HG02852 (cell line): ENCODE results near the gene CPT2.
"Not testable (repeated sequence)": the region's sequence is repeated elsewhere in the genome, so short reads cannot be mapped to it uniquely, and the experiment has no call there.

Source experiments
- ATAC-seq: cut with Tn5 transposase; IDR thresholded peaks from one replicate; pipeline ENCODE4 v1.9.1; 2021; ENCODE audit warnings: mild to moderate bottlenecking, moderate library complexity; ENCODE audit not compliant: unreplicated experiment

Gene CPT2

DNA sequence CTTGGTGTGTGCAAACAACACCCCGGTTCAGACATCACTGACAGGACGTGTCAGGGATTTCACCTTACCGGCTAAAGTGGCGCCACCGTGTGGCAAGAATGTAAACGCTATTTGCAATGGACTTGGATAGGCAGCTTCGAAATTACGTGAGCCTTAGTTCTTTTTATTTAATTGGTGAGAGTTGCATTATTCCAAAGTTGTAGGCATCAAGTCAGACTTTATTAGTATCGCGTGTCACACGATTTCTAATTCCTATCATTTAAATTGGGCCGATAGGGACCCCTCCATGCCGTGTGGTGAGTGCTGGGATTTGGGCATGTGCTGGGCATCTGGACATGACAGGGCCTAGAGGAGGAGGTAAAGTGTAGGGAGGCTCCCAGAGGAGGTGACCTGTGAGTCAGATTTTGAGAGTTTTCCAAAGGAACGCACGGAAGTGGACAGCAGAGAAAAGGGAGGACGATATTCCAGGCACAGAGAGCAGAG, 14.5 kb upstream of the CPT2 start:
- ATAC-seq: no peak

DNA sequence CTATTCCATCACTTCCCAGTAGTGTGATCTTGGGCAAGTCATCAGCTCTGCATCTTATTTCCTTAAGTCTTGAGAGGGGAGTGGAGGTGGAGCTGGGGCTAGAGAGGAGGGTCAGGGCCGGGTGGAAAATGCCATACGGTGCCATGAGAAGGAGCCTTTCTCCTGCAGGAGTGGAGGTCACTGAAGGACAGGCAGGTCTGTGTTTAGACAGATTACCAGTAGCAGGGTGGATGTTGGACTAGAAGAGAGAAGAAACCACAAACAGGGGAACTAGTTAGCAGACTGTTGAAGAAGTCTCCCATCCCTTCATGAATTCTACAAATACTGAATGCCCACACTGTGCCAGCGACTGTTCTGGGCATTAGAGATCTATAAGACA, 13.9 kb upstream of the CPT2 start:
- ATAC-seq: no peak

DNA sequence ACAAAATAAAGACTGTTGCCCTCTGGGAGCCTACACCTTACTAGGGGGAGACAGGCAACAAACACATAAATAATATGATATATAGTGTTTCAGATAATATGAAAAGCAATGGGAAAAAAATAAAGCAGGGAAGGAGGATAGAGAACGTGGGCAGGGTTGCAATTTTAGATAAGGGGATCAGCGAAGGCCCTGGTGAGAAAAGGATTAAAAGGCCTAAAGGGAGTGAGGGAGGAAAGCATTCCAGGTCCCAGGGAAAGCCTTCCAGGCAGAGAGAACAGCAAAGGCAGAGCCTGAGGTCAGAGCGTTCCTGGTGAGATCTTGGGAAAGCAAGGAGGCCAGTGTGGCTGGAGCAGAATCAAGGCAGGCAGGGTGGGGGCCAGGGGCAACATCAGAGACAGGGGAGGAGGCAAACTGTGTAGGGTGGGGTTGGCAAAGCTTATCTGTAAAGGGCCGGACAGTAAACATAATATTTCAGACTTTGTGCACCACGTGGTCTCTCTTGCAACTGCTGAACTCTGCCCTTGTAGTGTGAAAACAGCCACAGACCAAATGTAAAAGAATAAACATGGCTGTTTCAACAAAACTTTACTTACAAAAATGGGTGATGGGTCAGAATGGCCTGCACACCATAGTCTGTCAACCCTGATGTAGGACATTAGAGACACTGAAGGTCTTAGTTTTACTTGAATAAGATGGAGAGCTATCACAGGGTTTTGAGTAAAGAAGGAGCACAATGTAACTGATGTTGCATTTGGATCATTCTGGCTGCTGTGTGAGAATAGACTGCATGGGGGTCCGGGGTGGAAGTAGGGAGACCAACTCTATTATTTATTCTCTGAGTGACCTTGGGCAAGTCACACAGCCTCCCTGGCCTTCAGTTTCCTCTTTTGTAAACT, 13.3 kb upstream of the CPT2 start:
- no peak for ATAC-seq

DNA sequence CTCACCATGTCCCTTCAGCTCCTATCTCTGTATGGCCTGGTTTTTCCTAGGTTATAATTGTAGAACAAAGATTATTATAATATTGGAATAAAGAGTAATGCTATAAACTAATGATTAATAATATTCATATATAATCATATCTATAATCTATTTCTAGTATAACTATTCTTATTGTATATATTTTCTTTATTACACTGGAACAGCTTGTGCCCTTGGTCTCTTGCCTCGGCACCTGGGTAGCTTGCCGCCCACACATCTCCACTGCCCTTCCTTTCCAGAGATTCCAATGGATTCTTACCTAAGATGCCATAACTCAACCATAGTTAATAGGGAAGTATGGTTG, 10.7 kb upstream of the CPT2 start:
- not testable (repeated sequence) for ATAC-seq

DNA sequence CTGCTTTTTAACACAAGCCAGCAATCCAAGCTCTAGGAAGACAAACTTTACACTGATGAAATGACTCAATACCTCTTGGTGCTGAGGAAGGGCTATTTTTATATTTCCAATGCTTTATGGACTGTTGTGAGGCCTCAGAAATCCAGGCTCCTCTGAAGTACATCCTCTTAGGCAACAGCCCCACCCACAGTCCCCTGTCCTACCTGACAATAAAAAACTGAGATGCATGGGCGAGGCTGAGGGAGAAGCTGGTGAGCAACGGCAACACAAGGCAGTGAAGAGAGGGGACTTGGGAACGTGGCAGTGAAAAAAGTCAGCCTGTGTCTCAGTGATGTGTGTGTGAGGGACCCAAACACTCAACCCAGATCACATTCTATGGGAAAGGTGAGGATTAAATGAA, 10.1 kb upstream of the CPT2 start:
- ATAC-seq: no peak

DNA sequence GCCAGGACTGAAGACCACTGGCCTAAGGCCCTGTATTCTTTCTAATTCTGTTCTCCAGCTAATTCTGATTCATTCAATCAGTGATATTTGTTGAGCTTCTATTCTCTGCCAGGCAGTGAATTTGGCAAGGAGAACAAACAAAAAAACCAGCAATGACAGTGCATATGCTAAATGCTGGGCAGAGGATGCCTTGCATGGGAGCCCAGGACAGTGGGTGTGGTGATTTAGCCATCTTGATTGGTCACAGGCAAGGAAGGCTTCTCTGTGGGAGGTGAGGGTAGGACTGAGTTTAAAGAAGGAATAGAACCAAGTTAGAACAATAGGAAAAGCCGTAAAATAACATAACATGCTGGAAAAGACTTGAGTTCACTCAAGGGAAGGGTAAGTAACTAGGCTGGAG, 9.2 kb upstream of the CPT2 start:
- ATAC-seq: no peak

DNA sequence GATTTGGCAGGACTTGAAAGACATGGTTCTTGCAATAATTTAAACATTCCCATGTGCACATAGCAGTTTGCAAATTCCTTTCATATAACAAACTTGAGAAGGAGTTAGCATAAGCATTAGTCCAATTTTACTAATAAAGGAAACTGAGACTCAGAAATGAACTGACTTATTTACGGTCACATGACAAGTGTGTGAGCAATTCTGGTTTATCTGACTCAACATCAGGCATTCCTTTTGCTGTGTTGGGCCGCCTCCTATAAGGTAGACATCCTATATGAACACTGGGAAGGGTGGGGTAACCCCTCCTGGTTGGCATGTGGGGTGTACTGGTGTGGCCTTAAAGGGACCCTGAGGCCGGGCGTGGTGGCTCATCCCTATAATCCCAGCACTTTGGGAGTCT, 8.5 kb upstream of the CPT2 start:
- no peak for ATAC-seq

DNA sequence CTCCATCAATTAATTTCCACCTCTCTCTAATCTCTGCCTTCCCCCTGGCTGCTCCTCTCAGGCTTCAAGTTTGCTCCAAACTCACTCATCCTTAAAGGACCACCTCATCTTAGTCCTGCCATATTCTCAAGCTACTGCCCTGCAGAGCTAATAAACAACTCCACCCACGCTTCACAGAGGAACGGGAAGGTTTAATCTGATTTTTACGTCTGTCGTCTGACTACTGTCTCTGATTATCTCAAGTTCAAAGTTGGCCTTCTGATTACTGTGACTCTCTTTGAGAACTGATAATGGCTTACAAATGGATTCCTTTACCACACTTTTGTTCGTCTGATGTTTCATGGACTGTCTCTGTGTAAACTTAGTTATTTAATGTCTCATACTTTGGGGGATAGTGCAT, 7.6 kb upstream of the CPT2 start:
- no peak for ATAC-seq

DNA sequence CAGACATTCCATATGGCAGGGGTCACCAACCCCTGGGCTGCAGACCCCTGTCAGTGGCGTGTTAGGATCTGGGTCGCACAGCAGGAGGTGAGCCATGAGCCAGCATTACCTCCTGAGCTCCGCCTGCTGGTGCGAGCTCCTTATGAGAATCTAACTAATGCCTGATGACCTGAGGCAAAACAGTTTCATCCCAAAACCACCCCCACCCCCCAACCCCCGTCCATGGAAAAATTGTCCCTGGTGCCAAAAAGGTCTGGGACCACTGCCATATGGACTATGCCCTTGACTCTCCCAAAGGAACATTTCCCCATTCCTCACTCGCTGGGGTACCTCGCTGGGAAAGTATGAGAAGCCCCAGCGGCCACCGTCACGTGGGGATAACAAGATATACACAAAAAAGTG, 6.4 kb upstream of the CPT2 start:
- no peak for ATAC-seq

DNA sequence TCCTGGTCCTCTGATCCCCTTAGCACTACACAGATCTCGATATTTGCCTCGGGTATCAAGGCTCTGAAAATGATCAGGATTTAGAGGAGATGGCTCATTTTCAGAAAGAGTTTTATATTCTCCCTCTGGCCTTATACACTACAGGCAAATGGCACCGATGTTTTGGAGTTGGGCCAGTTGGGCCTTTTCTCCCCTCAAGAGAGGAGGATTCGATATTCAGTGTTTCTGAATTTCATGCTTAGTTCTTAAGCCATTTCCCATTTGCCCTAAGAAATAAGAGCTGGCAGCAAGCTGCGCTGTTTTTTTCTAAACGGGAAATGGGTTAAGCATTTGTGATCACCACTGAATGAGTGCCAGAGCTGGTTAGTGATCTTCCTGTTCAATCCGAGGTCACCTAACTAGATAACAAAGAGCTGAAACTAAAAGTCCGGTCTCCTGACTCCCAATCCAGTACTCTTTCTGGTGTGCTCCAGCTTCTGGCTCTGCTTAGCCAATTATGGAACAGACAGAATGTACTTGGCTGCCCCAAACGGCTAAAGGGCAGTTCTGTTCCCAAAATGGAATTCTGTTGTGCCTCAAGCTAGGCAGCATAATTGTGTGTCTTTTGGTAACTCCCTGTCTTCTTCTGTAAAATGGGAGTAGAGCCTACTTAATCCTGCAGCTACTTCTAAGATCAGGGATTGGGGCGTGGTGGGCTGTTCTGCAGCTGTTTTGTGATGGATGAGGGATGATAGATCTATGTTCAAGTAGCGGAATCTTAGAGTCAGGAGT, 1.2 kb upstream of the CPT2 start:
- ATAC-seq: no peak

DNA sequence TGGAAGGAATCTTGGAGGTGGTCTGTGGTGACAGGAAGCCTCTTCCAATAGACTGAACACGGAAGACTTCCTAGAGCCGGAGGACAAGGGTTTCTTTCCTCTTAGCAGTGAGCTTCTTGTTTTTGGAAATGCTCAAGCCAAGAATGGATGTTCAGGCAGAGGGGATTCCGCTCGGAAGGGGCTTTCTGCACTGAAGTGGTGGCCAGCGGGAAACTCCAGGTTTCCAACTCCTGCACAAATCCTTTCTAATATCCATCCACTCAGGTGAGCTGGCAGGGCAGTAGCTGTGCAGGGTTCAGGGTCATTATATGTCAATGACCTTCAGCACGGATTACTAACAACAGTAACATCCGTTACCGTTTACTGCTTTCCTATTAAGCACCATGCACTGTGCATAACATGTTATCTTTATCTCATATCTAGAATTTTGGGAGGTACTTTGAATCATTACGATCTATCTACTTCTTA, 573 bp upstream of the CPT2 start:
- ATAC-seq: peak; percentile 15

DNA sequence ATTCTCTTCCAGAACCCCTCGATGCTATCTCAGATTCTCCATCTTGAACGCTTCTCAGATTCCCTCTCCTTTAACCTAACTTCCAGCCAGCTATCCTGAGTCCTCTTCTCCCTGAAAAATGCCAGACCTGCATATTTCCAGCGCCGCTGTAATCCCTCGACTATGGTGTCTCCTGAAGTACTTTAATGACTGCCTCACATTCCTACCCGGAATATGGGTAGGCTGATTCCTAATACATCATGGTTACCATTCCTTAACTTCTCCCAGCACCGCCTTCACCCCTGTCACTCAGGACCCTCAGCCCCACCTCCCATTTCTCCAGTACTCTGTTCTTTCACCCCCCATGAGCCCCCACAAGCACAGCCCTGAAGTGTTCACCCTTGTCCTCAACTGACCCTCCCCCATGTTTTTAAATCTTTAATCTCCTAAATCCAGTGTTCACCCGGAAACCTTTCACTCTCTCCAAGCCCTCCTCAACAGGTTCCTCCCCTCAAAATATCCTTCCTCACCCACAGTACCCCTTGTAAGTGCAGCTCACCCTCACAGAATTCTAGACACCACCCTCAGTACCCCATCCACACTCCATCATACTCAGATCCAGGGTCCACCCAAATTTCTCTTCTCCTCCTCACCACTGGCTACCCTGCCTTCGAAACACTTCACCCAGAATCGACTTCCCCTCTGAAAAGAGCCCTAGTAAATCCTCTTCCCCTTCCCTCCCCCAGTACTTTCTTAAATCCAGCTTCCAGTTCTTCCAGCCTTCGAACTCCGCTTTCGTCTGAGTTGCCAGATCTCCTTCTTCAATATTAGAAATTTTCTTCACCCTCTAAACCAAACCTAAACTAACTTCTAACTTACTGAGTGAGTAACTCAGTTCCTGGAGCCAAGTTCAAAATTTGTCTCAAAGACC, 922 bp downstream of the CPT2 start:
- no peak for ATAC-seq

DNA sequence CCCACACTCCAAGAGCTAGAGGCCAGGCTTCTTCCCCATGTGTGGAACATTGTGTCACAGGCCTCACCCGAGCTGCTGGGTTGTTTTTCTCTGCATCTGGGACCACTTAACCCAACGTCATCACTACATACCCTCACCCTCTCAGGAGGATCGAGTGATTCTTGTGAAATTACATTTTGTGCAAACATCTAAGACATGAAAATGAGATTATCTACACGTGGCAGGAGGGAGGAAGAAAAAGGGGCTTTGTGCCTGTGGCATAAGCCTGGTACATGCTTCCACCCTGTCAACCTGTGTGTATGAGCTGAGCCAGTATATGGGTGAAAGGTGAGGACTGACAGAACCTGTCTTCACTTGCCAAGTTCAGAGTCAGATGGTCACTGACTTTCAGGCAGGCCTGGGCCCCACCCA, 1.6 kb downstream of the CPT2 start:
- no peak for ATAC-seq

DNA sequence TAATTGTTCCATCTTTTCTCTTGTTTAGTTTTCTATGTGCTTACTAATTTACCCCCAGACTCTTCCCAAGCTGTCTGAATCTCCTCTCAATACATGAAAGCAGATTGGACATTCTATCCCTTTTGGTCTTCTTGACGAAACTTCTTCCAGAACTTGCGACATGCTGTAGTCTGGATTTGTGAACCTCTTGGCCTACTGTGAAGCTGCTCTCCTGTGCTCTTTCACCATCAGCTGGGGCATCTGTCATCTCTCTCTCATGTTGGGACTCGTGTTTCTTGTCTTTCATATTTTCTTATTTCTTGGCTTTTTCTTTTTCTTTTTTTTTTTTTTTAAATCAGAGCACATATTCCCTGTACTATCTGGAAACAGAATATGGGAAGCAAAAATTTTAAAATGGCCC, 6.8 kb downstream of the CPT2 start:
- ATAC-seq: no peak

DNA sequence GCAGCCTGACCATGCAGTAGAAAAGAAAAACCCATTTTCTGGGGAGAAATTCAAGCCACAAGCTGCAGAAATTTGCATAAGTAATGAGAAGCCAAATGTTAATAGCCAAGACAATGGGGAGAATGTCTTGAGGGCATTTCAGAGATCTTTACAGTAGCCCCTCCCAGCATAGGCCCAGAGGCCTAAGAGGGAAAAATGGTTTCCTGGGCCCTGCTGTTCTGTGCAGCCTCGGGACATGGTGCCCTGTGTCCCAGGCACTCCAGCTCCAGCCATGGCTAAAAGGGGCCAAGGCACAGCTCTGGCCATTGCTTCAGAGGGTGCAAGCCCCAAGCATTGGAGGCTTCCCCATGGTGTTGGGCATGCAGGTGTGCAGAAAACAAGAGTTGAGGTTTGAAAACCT, 8.9 kb downstream of the CPT2 start:
- not testable (repeated sequence) for ATAC-seq

DNA sequence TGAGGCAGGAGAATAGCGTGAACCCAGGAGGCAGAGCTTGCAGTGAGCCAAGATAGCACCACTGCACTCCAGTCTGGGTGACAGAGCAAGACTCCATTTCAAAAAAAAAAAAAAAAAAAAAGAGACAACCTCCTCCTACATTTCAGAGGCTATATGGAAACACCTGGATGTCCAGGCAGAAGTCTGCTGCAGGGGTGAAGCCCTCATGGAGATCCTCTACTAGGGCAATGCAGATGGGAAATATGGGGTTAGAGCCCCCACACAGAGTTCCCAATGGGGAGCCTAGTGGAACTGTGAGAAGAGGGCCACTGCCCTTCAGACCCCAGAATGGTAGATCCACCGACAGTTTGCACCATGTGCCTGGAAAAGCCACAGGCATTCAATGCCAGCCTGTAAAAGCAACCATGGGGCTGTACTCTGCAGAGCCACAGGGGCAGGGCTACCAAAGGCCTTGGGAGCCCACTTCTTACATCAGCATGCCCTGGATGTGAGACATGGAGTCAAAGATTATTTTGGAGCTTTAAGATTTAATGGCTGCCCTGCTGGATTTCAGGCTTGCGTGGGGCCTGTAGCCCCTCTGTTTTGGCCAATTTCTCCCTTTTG, 9.6 kb downstream of the CPT2 start:
- not testable (repeated sequence) for ATAC-seq

DNA sequence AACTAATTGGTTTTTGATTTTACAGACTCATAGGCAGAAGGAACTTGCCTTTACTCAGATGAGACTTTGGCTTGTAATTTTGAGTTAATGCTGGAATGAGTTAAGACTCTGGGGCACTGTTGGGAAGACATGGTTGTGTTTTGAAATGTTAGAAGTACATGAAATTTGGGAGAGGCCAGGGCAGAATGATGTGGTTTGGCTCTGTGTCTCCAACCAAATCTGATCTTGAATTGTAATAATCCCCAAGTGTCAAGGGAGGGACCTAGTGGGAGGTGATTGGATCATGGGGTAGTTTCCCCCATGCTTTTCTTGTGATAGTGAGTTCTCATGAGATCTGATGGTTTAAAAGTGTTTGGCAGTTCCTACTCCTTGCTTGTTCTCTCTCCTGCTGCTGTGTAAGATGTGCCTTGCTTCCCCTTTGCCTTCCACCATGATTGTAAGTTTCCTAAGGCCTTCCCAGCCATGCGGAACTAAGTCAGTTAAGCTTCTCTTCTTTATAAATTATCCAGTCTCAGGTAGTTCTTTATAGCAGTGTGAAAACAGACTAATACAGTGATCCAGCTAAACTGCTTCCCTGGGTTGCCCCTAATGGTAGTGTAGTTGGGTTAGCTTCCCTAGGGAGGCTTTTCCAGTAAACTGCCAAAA, 10.2 kb downstream of the CPT2 start:
- ATAC-seq: no peak

DNA sequence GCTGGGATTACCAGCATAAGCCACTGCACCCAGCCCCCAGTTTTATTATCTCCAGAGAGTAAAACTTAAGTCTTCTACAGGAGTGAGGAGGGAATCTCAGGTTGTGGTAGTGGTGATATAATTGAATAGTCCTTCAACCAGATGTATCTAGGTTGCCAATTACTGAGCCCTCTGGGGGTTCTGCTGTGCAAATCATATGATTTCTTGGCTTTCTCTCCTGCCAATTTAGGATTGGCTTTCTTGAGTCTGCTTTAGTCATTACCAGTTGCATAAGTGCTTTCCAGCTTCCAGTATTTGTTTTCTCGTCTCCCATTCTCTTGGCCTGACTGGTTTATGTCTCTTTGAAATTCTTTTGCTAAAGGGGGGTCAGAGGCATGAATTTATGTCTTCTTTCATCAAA, 11.1 kb downstream of the CPT2 start:
- no peak for ATAC-seq

DNA sequence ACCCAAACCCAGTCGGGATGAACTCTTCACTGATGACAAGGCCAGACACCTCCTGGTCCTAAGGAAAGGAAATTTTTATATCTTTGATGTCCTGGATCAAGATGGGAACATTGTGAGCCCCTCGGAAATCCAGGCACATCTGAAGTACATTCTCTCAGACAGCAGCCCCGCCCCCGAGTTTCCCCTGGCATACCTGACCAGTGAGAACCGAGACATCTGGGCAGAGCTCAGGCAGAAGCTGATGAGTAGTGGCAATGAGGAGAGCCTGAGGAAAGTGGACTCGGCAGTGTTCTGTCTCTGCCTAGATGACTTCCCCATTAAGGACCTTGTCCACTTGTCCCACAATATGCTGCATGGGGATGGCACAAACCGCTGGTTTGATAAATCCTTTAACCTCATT, 13.7 kb downstream of the CPT2 start:
- no peak for ATAC-seq

DNA sequence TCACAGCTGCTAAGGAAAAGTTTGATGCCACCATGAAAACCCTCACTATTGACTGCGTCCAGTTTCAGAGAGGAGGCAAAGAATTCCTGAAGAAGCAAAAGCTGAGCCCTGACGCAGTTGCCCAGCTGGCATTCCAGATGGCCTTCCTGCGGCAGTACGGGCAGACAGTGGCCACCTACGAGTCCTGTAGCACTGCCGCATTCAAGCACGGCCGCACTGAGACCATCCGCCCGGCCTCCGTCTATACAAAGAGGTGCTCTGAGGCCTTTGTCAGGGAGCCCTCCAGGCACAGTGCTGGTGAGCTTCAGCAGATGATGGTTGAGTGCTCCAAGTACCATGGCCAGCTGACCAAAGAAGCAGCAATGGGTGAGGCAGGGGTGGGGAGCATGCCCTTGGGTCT, 14.3 kb downstream of the CPT2 start:
- no peak for ATAC-seq
